HG02763 (cell line): Measurements from ENCODE around the gene TOP1.
"Not testable (repeated sequence)": the region's sequence is repeated elsewhere in the genome, so short reads cannot be mapped to it uniquely, and the experiment has no call there.

Experiments used
- ATAC-seq: cut with Tn5 transposase; IDR thresholded peaks from one replicate; pipeline ENCODE4 v1.9.1; 2021; ENCODE audit warnings: mild to moderate bottlenecking, moderate library complexity; ENCODE audit not compliant: unreplicated experiment

Gene TOP1

GRCh38 chr20:41003936-41004294 lies 24.7 kb upstream of the TOP1 start:
- not testable (repeated sequence) for ATAC-seq

GRCh38 chr20:41004531-41005360 lies 23.9 kb upstream of the TOP1 start:
- ATAC-seq: no peak

GRCh38 chr20:41005361-41005729 lies 23.3 kb upstream of the TOP1 start:
- no peak for ATAC-seq

GRCh38 chr20:41006126-41006935 lies 22.3 kb upstream of the TOP1 start:
- ATAC-seq: no peak

- no peak for ATAC-seq
Measured at GRCh38 chr20:41006936-41007474, 21.6 kb upstream of the TOP1 start.

- no peak for ATAC-seq
Measured at GRCh38 chr20:41007481-41007880, 21.1 kb upstream of the TOP1 start.

GRCh38 chr20:41009946-41010345 lies 18.7 kb upstream of the TOP1 start:
- ATAC-seq: no peak

GRCh38 chr20:41011551-41012067 lies 17.0 kb upstream of the TOP1 start:
- peak; percentile 93 for ATAC-seq

- ATAC-seq: no peak
Measured at GRCh38 chr20:41014561-41015088, 14.0 kb upstream of the TOP1 start.

GRCh38 chr20:41017448-41018042 lies 11.1 kb upstream of the TOP1 start:
- no peak for ATAC-seq

GRCh38 chr20:41018153-41018552 lies 10.5 kb upstream of the TOP1 start:
- no peak for ATAC-seq

- ATAC-seq: no peak
Measured at GRCh38 chr20:41023549-41023948, 5.1 kb upstream of the TOP1 start.

GRCh38 chr20:41027366-41027765 lies 1.3 kb upstream of the TOP1 start:
- no peak for ATAC-seq

- ATAC-seq: no peak
Measured at GRCh38 chr20:41027872-41028358, 707 bp upstream of the TOP1 start.

- ATAC-seq: peak; percentile 25
Measured at GRCh38 chr20:41029150-41029901, 704 bp downstream of the TOP1 start.

- no peak for ATAC-seq
Measured at GRCh38 chr20:41030061-41030460, 1.4 kb downstream of the TOP1 start.

GRCh38 chr20:41030531-41031242 lies 2.1 kb downstream of the TOP1 start:
- no peak for ATAC-seq

GRCh38 chr20:41031243-41031619 lies 2.6 kb downstream of the TOP1 start:
- ATAC-seq: no peak

GRCh38 chr20:41032271-41032670 lies 3.6 kb downstream of the TOP1 start:
- ATAC-seq: no peak

GRCh38 chr20:41034239-41034638 lies 5.6 kb downstream of the TOP1 start:
- no peak for ATAC-seq
